SH-SY5Y (cell line): ENCODE results near the gene ARL4A.

ENCODE experiments used
- GATA2 ChIP-seq: IDR thresholded peaks from 2 replicates; pipeline ENCODE4 v1.6.1; 2011; ENCODE audit warnings: mild to moderate bottlenecking, low read depth, low read length
- GATA3 ChIP-seq: IDR thresholded peaks from 2 replicates; pipeline ENCODE4 v1.6.1; 2011; ENCODE audit warnings: low read depth, mild to moderate bottlenecking, low read length, moderate library complexity

DNA sequence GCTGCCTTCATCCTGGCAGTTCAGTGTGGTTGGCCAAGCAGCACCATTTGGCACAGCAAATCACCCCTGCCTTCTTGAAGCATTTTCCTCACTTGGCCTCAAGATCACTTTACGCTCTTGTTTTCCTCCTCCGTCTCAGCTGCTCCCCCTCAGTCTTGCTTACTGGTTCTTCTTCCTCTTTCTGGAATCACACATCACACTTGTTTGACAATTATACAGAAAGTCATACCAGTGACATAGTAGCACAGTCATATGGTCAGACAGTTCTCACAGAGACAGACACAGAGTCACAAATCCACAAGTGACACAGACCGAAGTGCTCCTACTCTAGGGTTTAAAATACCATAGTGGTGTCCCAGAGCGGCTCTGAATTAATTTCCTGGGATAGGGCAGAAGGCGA is 43.8 kb upstream of the ARL4A start:
- TF ChIP-seq GATA3: no peak
- no peak for TF ChIP-seq GATA2
